ENCODE data around the gene TFDP1.

- no peak for TF ChIP-seq CTCF (IDR thresholded peaks at IDR 0.05)
- no peak for TF ChIP-seq POLR2A (IDR thresholded peaks at IDR 0.05)
- no peak for TF ChIP-seq EP300 (IDR thresholded peaks at IDR 0.05)
Measured at GRCh38 chr13:113625965-113626721, 41.6 kb downstream of the TFDP1 start.
